ENCODE measurements around the gene TNFRSF1B. TPM values are rescaled to one million over a fixed set of nuclear protein-coding genes. Genes with fewer than 3 reads are reported as not detected.

Gene TNFRSF1B
- total and polyA plus RNA-seq, 4 donors = 15.4 to 246 (median 65.5) TPM

Small RNA genes lying within 50 kb of the gene (small RNA-seq; reads per million reads assigned to genes)
- not detected for gene MIR4632 (ENCODE audit: low replicate concordance)
- gene RF00156 (ENCODE audit: low replicate concordance) = not detected

Other genes with a start within 250 kb of the TNFRSF1B start
- 10 to 100 TPM; 28.1 to 54.5 TPM for gene KIAA2013, start 240.6 kb upstream of the TNFRSF1B start, total RNA-seq
- gene KIAA2013, start 240.6 kb upstream of the TNFRSF1B start, polyA plus RNA-seq = 10 to 100 TPM; 34.0 to 48.3 TPM
- gene PLOD1, start 232.3 kb upstream of the TNFRSF1B start, total RNA-seq = 10 to 100 TPM; 68.8 to 89.5 TPM
- 100 to 1,000 TPM in 1 of 2 donors, 10 to 100 TPM in 1; 33.5 to 112 TPM for gene PLOD1, start 232.3 kb upstream of the TNFRSF1B start, polyA plus RNA-seq
- 10 to 100 TPM; 26.7 to 70.8 TPM for gene MFN2, start 186.5 kb upstream of the TNFRSF1B start, total RNA-seq
- gene MFN2, start 186.5 kb upstream of the TNFRSF1B start, polyA plus RNA-seq = 10 to 100 TPM; 30.4 to 49.3 TPM
- gene MIIP, start 147.5 kb upstream of the TNFRSF1B start, total RNA-seq = 10 to 100 TPM; 16.1 to 45.8 TPM
- gene MIIP, start 147.5 kb upstream of the TNFRSF1B start, polyA plus RNA-seq = 10 to 100 TPM; 33.1 to 58.0 TPM
- 1 to 10 TPM; 1.6 to 1.9 TPM for gene TNFRSF8, start 103.7 kb upstream of the TNFRSF1B start, total RNA-seq
- gene TNFRSF8, start 103.7 kb upstream of the TNFRSF1B start, polyA plus RNA-seq = 1 to 10 TPM; 2.2 to 5.3 TPM
- 10 to 100 TPM; 55.3 to 76.0 TPM for gene VPS13D, start 63.0 kb downstream of the TNFRSF1B start, total RNA-seq
- 10 to 100 TPM; 18.4 to 19.7 TPM for gene VPS13D, start 63.0 kb downstream of the TNFRSF1B start, polyA plus RNA-seq